ENCODE measurements around the gene ADGRG3. TPM values are rescaled to one million over a fixed set of nuclear protein-coding genes. Genes with fewer than 3 reads are reported as not detected.

ADGRG3 gene
- total and polyA plus RNA-seq, 9 of the 15 experiments (the other 6 are each of a cell fraction or from before 2014, with no cell fraction given), result 0.09 to 0.52 (median 0.14) TPM; not detected in 3

GRCh38 chr16:57690782-57691471, 22.8 kb downstream of the ADGRG3 start (continued):
- TF ChIP-seq, protein P1, sequence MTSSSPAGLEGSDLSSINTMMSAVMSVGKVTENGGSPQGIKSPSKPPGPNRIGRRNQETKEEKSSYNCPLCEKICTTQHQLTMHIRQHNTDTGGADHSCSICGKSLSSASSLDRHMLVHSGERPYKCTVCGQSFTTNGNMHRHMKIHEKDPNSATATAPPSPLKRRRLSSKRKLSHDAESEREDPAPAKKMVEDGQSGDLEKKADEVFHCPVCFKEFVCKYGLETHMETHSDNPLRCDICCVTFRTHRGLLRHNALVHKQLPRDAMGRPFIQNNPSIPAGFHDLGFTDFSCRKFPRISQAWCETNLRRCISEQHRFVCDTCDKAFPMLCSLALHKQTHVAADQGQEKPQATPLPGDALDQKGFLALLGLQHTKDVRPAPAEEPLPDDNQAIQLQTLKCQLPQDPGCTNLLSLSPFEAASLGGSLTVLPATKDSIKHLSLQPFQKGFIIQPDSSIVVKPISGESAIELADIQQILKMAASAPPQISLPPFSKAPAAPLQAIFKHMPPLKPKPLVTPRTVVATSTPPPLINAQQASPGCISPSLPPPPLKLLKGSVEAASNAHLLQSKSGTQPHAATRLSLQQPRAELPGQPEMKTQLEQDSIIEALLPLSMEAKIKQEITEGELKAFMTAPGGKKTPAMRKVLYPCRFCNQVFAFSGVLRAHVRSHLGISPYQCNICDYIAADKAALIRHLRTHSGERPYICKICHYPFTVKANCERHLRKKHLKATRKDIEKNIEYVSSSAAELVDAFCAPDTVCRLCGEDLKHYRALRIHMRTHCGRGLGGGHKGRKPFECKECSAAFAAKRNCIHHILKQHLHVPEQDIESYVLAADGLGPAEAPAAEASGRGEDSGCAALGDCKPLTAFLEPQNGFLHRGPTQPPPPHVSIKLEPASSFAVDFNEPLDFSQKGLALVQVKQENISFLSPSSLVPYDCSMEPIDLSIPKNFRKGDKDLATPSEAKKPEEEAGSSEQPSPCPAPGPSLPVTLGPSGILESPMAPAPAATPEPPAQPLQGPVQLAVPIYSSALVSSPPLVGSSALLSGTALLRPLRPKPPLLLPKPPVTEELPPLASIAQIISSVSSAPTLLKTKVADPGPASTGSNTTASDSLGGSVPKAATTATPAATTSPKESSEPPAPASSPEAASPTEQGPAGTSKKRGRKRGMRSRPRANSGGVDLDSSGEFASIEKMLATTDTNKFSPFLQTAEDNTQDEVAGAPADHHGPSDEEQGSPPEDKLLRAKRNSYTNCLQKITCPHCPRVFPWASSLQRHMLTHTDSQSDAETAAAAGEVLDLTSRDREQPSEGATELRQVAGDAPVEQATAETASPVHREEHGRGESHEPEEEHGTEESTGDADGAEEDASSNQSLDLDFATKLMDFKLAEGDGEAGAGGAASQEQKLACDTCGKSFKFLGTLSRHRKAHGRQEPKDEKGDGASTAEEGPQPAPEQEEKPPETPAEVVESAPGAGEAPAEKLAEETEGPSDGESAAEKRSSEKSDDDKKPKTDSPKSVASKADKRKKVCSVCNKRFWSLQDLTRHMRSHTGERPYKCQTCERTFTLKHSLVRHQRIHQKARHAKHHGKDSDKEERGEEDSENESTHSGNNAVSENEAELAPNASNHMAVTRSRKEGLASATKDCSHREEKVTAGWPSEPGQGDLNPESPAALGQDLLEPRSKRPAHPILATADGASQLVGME (CRISPR knock-in tag; IDR thresholded peaks at IDR 0.05), result peak; percentile 93
- TF ChIP-seq MTF1 (CRISPR knock-in tag; IDR thresholded peaks at IDR 0.05; ENCODE audit: borderline replicate concordance) (no peak), DPF2 (IDR thresholded peaks at IDR 0.05) (peak; percentile 77), MED1 (CRISPR knock-in tag; IDR thresholded peaks at IDR 0.05; ENCODE audit: borderline replicate concordance) (no peak), SOX6 (IDR thresholded peaks at IDR 0.05) (peak; percentile 75; the same call in 1 of the 2 replicates), ZNF318 (IDR thresholded peaks at IDR 0.05; ENCODE audit: borderline replicate concordance in 1 of 2, low read depth in 1 of 2) (peak in 1 of 2 experiments; percentile 52; a peak in 1 of 4 replicates), CBFA2T2 (conservative IDR thresholded peaks at IDR 0.05) (peak; percentile 73), TEAD2 (tag; IDR thresholded peaks at IDR 0.05) (no peak), ZNF584 (CRISPR knock-in tag; IDR thresholded peaks at IDR 0.05; ENCODE audit: low read depth) (no peak), GATAD2A (IDR thresholded peaks at IDR 0.05) (peak; percentile 76; the same call in 1 of the 2 replicates), ZBTB7A (IDR thresholded peaks at IDR 0.05; ENCODE audit: borderline replicate concordance, control insufficient read depth, low read depth, low read length) (no peak), MAZ (CRISPR knock-in tag; conservative IDR thresholded peaks at IDR 0.05 in 1 of 2, IDR thresholded peaks at IDR 0.05 in 1 of 2) (peak in 1 of 2 experiments; percentile 25; a peak in 1 of 4 replicates), ZNF778 (CRISPR knock-in tag; IDR thresholded peaks at IDR 0.05) (no peak), ATF7 (IDR thresholded peaks at IDR 0.05) (peak; percentile 72)
